Ecto neural progenitor cell (in vitro differentiated cells): Measurements from ENCODE around the gene SYNC.
A peak's percentile ranks its signal among the peaks of the same experiment; 100 is the strongest.
"Not testable (repeated sequence)": the region's sequence is repeated elsewhere in the genome, so short reads cannot be mapped to it uniquely, and the experiment has no call there.

Source experiments
- DNase-seq: peaks from one replicate; pipeline ENCODE4 v3.0.0-alpha.2; 2018; ENCODE audit warnings: low spot score

The SYNC gene

DNA sequence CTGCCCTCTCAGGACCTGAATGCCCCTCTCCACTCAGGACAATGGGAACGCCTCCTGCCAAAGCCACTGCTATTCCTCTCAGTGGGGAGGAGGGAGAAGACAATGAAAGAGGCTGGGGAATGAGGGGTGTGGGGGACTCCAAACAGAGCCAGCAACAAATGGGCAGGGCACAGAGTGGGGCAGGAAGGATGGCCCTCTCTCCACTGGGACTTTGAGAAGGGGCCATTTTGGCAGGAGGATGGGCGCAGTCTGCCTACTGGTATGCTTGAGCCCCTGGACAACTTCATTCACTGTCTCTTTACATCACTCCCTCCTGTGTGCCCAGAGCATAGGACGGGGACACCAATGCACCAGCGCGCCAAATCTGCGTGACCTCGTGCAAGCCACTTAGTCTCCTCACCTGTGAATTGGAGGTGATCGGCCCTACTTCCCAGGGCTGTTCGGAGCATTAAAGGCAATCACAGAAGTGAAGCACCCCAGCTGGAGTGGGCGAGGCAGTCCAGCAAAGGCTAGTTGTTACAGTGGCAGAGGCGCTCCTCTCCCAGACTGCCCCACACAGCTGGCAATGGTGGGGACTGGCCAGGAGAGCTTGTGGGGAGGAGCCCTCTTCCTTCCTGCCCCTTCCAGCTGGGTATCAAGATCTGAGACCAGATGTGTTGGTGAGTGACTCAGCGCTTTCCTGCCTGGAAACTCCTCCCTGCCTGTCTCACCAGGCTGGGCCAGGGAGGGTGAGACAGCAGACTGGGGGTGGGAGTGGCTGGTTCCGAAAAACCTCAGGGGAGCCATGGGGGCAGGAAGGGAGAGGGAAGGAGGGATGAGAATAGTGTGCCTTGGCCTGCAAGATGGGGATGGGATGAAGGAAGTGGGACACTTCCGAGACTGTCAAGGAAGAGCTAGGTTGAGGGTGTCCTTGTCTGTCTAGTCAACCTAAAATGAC, 22.4 kb upstream of the SYNC start:
- no peak for DNase-seq

DNA sequence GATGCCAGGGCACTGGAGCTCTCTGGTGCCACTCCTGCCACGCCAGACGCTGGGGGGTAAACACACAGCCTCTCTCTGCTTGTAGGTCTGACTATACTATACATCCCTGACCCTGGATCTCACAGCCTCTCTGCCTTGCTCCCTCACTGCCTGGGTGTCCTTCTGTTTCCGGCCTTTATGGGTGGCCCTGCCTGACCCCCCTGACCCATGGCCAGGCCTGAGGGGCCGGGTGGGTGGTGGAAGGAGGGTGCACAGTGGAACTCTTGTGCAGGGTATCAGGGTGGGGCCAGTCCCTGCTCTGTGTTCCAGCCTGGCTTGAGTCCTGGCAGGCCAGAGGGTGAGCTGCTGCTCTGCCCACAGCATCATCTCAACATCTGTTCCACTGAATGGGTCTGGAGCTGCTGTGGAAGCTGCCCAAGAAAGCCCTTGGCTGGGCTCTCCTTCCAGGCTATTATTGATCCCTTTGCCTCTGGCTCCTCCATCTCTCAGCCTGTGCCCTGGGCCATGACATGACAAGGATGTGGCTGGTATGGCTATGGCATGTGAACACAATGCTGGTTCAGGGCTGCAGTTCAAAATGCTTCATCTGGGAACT, 17.2 kb upstream of the SYNC start:
- no peak for DNase-seq

DNA sequence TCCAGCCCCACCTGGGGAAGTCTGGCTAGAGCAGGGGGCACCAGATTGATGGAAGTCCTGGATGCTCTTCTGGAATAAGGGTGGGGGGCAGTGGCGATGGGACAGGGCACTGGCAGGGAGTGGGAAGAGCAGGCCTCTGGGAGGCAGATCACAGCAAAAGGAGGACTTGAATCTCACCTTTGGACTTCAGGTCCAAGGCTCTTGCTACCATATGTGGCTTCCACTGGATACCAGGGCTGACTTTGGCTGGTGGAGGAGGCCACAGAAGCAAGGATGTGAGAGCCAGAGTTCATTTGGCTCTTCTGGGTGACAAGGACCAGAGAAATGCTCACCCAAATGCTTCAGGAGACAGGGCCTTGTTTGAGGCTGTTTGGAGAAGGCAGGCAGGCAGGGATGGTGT, 16.0 kb upstream of the SYNC start:
- no peak for DNase-seq

DNA sequence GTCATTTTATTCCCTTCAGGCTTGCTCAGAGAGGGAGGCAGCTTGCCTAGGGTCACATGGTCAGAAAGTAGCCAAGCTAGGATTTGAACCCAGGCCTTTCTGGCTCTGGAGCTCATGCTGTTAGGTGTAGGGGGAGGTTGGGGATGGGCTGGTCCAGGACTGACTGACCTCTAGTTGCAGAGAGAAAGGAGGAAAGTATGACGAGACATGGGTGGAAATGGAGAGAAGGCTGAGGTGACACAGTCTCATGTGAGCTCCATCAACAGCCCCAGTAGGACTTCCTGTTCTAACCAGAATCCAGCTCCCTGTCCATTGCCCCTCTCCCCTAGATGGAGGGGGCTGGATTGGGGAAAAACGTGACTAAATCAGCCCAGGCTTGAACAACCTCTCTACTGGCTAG, 15.5 kb upstream of the SYNC start:
- DNase-seq = no peak

DNA sequence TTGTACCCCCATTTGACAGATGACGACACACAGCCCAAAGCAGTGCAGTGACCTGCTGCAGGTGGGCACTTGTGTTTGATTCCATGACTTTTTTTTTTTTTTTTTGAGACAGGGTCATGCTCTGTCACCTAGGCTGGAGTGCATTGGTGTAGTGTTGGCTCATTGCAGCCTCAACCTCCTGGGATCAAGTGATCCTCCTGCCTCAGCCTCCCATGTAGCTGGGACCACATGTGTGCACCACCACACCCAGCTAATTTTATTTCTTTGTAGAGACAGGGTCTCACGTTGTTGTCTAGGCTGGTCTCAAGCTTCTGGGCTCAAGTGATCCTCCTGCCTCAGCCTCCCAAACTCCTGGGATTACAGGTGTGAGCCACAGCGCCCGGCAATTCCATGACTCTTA, 14.9 kb upstream of the SYNC start:
- DNase-seq = no peak

DNA sequence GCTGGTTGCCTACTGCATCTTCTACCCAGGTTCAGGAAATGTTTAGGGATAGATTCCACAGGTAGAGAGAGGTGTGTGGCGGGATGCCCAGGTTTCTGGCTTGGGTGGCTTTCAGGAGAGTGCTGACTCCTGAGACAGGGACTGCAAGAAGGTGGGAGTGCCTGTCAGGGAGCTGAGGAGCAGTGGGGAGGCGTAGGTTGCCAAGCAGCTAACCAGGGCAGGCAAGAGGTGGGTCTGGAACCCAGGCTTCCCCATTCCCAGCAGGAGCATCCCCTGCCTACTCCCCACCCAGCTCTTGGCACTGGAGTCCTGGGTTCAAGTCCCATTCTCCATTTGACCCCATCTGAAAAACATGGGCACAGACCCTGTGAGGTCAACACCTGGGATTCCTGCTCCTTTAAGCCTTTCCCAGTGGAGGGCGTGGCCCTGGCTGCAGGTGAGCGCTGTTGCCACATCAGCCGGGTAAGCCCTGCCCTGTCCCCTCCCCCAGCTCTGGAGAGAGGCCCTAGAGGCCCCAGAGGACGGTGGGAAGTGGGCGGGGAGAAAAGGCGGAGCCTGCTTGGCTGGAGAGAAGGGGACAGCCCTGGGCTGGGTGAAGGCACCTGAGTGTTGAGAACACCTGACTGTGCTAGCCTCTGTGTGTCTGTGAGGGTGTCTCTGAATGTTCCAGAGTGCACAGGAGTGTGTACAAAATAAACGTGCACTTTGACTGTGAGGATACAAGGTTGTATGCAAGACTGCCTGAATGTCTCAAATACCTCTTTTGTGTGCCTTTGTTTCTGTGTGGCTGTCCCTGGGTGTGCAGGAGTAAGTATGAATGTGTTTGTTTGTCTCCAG, 14.0 kb upstream of the SYNC start:
- DNase-seq = peak; percentile 82

DNA sequence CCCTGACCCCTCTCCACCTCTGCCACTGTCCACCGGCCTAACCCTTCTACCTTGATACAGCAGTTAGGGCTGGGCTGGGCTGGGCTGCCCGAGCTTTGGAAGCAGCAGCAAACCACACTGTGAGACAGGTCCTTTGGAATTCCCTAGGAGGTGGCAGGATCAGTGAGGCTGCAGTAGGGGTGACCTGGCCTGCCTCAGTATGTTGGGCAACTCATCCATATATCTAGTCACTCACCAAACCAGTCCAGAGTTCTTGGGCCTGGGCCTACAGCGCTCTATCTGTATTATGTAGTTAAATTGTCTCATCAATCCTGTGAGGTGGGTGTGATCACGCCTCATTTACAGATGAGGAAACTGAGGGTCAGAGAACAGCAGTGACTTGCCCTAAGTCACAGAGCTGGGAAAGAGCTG, 13.3 kb upstream of the SYNC start:
- DNase-seq = no peak

DNA sequence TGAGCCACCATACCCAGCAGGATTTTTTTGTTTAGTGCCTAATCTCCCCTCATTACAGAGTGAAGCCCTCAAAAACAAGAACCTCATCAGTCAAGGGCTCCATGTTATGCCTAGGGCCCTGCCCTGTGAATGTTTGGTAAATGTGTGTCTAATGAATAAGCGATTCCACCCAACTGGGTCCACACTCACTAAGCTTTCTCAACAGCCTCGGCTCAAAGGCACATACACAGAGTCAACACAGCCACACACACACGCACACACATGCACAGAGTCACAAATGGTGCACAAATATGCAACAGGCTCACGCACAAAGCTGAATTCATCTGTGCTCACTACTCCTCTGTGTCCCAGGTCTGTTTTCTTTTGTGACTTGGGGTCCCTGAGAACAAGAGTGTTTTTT, 11.7 kb upstream of the SYNC start:
- DNase-seq = no peak

DNA sequence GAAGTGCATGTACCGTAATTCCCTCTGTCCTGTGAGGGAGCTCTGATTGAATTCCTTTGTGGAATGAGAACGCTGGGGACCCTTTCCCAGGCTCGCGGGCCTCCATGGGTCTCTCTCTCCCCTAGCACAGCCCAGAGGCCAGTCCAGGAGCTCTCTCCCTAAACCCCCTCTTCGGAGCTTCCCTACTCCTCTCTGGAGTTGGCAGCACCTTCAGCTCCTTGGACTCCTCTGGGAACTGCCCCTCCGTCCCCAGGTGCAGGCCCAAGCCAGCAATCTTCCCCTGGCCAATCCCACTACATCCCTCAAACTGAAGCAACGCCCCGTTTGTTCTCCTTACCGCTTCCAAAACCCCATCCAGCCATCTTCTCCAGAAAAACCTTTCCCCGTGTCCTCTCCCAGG, 10.5 kb upstream of the SYNC start:
- DNase-seq = no peak

DNA sequence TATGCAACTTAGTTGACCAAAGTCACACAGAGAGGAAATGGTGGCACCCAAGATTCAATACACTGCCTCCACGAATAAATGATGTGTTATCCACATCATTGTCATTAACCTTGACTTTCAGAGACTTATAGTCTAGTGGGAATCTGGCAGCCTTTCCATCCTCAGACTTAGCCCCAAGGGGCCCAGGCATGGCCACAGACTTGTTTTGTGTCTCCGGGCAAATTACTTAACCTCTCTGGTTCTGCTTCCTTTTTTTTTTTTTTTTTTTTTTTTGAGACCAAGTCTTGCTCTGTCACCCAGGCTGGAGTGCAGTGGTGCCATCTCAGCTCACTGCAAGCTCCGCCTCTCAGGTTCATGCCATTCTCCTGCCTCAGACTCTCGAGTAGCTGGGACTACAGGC, 8.7 kb upstream of the SYNC start:
- DNase-seq = not testable (repeated sequence)

DNA sequence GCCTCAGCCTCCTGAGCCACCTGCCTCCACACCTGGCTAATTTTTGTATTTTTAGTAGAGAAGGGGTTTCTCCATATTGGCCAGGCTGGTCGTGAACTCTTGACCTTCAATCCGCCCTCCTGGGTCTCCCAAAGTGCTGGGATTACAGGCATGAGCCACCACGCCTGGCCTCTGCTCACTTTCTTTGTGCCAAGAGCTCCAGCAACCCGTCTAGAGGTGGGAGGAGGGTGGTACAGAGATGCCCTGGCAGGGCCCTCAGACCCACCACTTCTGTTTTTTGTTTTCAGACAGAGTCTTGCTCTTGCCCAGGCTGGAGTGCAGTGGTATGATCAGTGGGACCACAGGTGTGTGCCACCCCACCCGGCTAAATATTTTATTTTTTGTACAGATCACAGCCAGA, 6.9 kb upstream of the SYNC start:
- DNase-seq = no peak

DNA sequence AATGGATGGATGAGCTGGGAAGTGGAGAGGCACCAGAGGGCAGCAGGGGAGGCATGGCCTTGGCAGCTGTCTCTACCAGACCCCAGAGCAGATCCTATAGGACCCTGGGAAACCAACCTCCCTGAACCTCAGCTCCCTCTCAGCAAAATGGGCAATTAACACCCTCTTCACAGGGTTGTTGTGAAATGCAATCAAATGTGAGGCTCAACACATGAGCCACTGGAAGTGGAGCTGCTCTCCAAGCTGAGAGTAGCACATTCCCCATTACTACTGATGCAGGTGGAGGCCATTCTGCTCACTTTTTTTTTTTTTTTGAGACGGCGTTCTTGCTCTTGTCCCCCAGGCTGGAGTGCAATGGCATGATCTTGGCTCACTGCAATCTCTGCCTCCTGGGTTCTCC, 6.5 kb upstream of the SYNC start:
- DNase-seq = no peak

DNA sequence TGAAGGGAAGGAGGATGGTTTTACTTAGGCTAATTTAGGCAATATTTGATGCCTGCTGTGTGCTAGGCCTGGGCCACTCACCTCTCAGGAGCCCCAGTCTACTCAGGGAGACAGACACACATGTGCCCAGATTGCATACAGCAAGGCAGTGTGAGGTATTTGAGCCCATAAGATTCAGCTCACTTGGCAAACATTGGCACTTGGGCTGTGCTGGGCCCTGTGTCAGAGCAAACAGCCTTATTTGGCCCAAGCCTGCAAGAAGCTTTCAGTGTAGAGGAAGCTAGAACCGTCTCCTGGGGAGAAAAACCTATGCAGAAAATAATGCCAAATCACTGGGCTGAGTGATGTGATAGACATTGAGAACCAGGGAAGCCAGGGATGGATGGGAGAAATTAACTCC, 3.9 kb upstream of the SYNC start:
- no peak for DNase-seq

DNA sequence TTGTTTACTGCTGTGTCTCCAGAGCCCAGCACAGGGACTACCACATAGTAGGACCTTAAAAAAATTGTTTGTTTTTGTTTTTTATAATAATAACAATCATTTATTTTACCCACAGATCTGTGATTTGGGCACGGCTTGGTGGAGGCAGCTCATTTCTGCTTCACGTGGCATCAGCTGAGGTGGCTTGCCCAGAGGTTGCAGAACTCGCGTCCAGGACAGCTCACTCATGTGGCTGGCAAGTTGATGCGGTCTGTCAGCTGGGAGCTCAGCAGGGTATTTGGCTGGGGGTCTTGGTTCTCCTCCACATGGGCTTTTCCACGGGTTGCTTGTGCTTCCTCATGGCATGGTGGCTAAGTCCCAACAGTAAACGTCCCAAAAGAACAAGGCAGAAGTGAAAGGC, 2.9 kb upstream of the SYNC start:
- no peak for DNase-seq

DNA sequence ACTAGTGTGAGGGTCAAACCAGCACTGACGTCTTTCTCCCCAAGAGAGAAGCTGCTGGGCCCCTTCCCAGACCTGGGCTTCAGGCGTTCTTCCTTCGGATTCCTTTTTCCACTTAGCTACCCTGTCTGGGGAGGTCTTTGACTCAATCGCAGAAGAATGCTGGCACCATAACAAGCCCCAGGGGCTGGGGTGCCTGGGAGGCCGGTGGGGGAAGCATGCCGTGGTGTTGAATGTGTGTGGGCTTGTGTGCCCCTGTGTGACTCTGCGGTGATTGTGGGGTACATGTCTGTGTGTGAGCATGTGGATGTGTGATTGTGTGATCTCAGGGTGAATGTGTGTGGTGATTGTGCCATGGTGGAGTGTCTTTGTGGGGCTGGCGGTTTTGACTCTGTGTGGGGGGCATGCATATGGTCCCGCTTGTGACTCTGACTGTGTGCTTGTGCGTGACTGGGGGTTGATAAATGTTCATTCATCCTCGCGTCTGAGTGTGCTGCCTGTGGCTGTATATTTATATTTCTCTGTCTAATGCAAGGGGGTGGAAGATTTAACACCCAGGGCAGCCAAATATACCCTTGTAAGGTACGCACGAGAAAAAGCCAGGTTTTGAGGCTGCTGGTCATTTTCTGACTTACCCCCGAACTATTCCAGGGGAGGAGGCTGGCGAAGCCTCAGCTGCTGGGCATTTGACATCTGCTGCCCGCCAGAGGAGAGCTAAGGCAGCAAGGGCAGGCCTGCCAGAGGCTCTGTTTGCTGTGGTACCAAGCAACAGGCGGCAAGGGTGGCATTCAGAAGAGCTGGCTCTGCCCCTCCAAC, 1.1 kb upstream of the SYNC start:
- peak; percentile 52 for DNase-seq

DNA sequence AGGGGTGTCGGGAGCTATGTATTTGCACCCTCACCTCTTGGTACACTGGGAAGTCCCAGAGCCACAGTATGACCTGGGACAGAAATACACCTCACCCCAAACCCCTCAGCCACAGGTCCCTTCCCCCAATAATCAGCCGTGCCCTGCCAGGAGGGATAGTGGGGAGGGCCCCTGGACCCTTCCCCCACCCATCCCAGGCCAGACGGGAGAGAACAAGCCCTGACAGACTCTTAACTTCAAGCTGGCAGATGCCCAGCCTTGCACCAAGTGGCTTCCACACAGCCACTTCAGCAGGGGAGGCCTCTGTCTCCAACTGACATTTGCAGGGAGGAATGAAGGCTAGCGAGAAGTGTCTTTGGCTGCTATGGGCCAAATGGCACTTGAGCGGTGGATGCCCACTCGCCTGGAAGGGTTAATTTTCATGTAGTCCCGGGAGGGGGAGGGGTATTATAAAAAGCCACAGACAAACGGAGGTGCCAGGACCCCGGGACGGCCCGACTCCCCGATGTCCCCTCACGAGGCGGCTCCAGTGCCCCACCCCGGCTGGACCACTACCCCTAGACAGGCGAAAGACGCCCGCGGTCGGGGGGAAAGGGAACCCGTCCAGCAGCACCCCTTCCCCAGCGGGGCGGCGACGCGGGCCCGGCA, 495 bp downstream of the SYNC start:
- peak; percentile 55 for DNase-seq

DNA sequence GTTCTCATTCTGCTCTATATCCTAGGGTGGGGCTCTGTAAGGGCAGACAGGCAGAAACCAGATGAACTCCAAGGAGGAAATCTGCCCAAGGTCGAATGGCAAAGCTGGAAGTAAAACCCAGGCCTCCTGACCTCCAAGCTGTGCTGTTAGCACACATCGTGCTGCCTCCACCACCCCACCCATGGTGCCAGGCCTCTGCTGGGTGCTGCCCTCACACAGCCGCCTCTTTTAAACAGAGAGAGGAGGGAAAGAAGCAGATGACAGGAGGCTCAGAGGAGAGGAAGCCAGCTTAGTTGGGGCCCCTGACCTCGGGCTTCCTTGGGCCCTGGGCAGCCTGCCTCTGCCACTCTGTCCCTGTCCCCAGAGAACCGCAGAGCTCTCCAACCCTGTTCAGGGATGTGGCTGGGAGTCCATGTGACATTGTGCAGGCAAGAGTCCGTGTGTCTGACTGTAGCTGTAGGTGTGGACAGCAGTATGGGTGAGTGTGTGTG, 1.1 kb downstream of the SYNC start:
- DNase-seq = no peak

DNA sequence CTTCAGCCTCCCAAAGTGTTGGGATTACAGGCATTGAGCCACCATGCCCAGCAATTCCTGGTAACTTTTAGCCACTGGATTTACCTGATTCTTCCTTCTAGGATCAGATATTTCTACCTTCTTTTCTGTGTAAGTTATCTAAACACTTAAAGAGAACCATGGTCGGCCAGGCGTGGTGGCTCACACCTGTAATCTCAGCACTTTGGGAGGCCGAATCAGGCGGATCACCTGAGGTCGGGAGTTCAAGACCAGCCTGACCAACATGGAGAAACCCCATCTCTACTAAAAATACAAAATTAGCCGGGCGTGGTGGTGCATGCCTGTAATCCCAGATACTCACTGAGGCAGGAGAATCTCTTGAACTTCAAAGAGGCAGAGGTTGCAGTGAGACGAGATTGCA, 5.6 kb downstream of the SYNC start:
- not testable (repeated sequence) for DNase-seq

DNA sequence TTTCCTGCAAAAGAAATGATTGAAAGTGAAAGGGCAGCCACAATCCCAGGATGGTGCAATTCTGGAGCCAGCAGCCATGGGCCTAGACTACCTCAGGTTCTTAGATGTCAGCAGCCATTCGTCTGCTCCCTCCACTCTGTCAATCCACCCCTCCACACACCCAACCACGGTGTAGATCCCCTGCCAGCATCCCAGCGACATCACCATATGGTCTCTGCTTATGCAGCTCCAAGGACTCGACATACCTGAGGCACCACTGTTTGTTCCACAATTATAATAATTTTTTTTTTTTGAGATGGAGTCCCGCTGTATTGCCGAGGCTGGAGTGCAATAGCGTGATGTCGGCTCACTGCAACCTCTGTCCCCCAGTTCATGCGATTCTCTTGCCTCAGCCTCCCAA, 6.5 kb downstream of the SYNC start:
- DNase-seq = no peak

DNA sequence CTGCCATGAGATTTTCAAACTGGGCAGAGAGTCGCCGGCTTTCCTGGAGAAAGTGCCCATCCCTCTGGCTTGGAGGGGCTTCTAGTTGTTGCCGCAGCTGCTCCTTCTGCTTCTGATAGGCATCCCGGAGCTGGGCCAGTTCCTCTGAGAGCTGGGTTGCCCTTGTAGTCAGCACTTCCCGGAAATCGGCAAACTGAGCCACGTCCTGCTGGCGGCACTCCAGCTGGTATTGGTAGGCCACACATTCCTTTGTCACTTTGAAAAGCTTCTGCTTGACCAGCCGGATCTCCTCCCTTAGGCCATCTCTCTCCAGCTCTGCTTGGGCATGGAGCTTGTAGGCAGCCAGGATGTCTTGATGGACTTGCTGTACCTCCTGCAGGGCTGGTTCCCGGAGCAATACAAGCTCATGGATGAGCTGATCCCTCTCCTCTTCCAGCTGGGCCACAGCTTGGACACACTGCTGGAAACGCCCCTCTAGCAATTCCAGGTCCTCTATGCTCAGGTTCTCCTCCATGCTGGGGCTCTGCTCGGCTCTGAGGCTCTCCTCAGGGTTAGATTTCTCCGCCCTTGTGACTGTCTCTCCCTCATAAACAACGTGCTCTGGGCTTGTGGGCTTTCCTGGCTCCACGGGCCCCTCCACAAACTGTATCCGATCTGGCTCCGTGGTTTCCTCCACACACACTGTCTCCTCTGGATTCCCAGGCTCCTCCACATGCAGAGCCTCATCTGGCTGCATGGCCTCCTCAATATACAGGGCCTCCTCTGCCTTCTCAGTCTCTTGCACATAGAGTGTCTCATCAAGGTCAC, 7.3 kb downstream of the SYNC start:
- DNase-seq = no peak
